GM18511 (cell line): ENCODE measurements around the gene ZBTB20.
A peak's percentile ranks its signal among the peaks of the same experiment; 100 is the strongest.
"Not testable (repeated sequence)": the region's sequence is repeated elsewhere in the genome, so short reads cannot be mapped to it uniquely, and the experiment has no call there.

ENCODE experiments used
- ATAC-seq: cut with Tn5 transposase; IDR thresholded peaks from one replicate; pipeline ENCODE4 v1.9.1; 2021; ENCODE audit warnings: mild to moderate bottlenecking, moderate library complexity; ENCODE audit not compliant: unreplicated experiment

ZBTB20 gene

GRCh38 chr3:114847564-114847963 lies 299.5 kb downstream of the ZBTB20 start:
- no peak for ATAC-seq

- no peak for ATAC-seq
These were observed 300.3 kb downstream of the ZBTB20 start for GRCh38 chr3:114846779-114847178.

GRCh38 chr3:114846252-114846651 lies 300.8 kb downstream of the ZBTB20 start:
- ATAC-seq = no peak

- ATAC-seq = no peak
These were observed 305.6 kb downstream of the ZBTB20 start for GRCh38 chr3:114841515-114841914.

GRCh38 chr3:114839476-114839875 lies 307.6 kb downstream of the ZBTB20 start:
- no peak for ATAC-seq

- ATAC-seq = no peak
These were observed 309.1 kb downstream of the ZBTB20 start for GRCh38 chr3:114838025-114838424.

GRCh38 chr3:114834175-114834940 lies 312.7 kb downstream of the ZBTB20 start:
- ATAC-seq = no peak

- ATAC-seq = no peak
These were observed 315.2 kb downstream of the ZBTB20 start for GRCh38 chr3:114831861-114832260.

- no peak for ATAC-seq
These were observed 316.4 kb downstream of the ZBTB20 start for GRCh38 chr3:114830652-114831051.

- no peak for ATAC-seq
These were observed 317.3 kb downstream of the ZBTB20 start for GRCh38 chr3:114829783-114830182.

- peak; percentile 85 for ATAC-seq
These were observed 319.6 kb downstream of the ZBTB20 start for GRCh38 chr3:114827495-114827894.

GRCh38 chr3:114824014-114824413 lies 323.1 kb downstream of the ZBTB20 start:
- no peak for ATAC-seq

- no peak for ATAC-seq
These were observed 324.0 kb downstream of the ZBTB20 start for GRCh38 chr3:114823061-114823460.

- no peak for ATAC-seq
These were observed 331.0 kb downstream of the ZBTB20 start for GRCh38 chr3:114816052-114816451.

- ATAC-seq = not testable (repeated sequence)
These were observed 334.4 kb downstream of the ZBTB20 start for GRCh38 chr3:114812541-114813238.

GRCh38 chr3:114809668-114810413 lies 337.2 kb downstream of the ZBTB20 start:
- peak; percentile 100 for ATAC-seq

GRCh38 chr3:114804099-114804498 lies 343.0 kb downstream of the ZBTB20 start:
- no peak for ATAC-seq

GRCh38 chr3:114803042-114803695 lies 343.9 kb downstream of the ZBTB20 start:
- ATAC-seq = no peak

GRCh38 chr3:114800272-114801031 lies 346.6 kb downstream of the ZBTB20 start:
- no peak for ATAC-seq

GRCh38 chr3:114799816-114800215 lies 347.3 kb downstream of the ZBTB20 start:
- no peak for ATAC-seq
